Mesenchymal stem cell (in vitro differentiated cells and primary cell): Measurements from ENCODE around the gene KDM5B.

Experiments
- DNase-seq: peaks from one replicate; pipeline ENCODE4 v3.0.0-alpha.2; 2013
- H2AFZ ChIP-seq: one replicate; pipeline ENCODE4 v1.6.1; 2013; ENCODE audit warnings: low read depth, mild to moderate bottlenecking, control low read depth, inconsistent platforms, low read length, moderate library complexity
- H2AK5ac ChIP-seq: 2 replicates; pipeline ENCODE4 v1.6.1; 2013; ENCODE audit warnings: low read length, moderate library complexity, mild to moderate bottlenecking, inconsistent platforms; ENCODE audit not compliant: severe bottlenecking
- H2BK120ac ChIP-seq: one replicate; pipeline ENCODE4 v1.6.1; 2013; ENCODE audit warnings: low read depth, mild to moderate bottlenecking, inconsistent platforms, low read length, moderate library complexity
- H2BK12ac ChIP-seq, 2 experiments: one replicate each; pipeline ENCODE4 v1.6.1; 2013; ENCODE audit warnings: inconsistent platforms in 2 of 2, low read length in 2 of 2, mild to moderate bottlenecking in 2 of 2, moderate library complexity in 2 of 2, control low read depth in 1 of 2
- H2BK15ac ChIP-seq: one replicate; pipeline ENCODE4 v1.6.1; 2013; ENCODE audit warnings: mild to moderate bottlenecking, low read depth, inconsistent platforms; ENCODE audit not compliant: poor library complexity, severe bottlenecking
- H2BK5ac ChIP-seq: 2 replicates; pipeline ENCODE4 v1.6.1; 2013; ENCODE audit warnings: low read depth, mild to moderate bottlenecking, low read length, control low read depth, inconsistent platforms; ENCODE audit not compliant: poor library complexity, severe bottlenecking
- H3K14ac ChIP-seq, 2 experiments: one replicate each; pipeline ENCODE4 v1.6.1; 2013; ENCODE audit warnings: inconsistent platforms in 2 of 2, low read length in 2 of 2, control low read depth in 1 of 2, mild to moderate bottlenecking in 1 of 2, moderate library complexity in 1 of 2
- H3K18ac ChIP-seq, 2 experiments: one replicate each; pipeline ENCODE4 v1.6.1; 2013; ENCODE audit warnings: inconsistent platforms in 2 of 2, low read length in 2 of 2, control low read depth in 1 of 2, low read depth in 1 of 2, mild to moderate bottlenecking in 1 of 2
- H3K23ac ChIP-seq, 2 experiments: one replicate each; pipeline ENCODE4 v1.6.1; 2013; ENCODE audit warnings: inconsistent platforms in 2 of 2, low read length in 2 of 2, mild to moderate bottlenecking in 2 of 2, moderate library complexity in 2 of 2, control low read depth in 1 of 2
- H3K27ac ChIP-seq: 2 replicates; pipeline ENCODE4 v1.5.1; 2013; ENCODE audit warnings: mild to moderate bottlenecking, moderate library complexity, low read length, control low read depth, inconsistent platforms; ENCODE audit not compliant: poor library complexity, severe bottlenecking
- H3K27me3 ChIP-seq, 2 experiments: 2 replicates each; pipeline versions ENCODE4 v1.6.1 to v1.7.0; 2013; ENCODE audit warnings: low read length in 2 of 2, mild to moderate bottlenecking in 2 of 2, moderate library complexity in 2 of 2, control low read depth in 1 of 2, inconsistent platforms in 1 of 2; ENCODE audit not compliant: control insufficient read depth in 1 of 2, insufficient read depth in 1 of 2
- H3K36me3 ChIP-seq, 2 experiments: 2 replicates each; pipeline versions ENCODE4 v1.6.1 to v1.7.0; 2013; ENCODE audit warnings: low read length in 2 of 2, control low read depth in 1 of 2, inconsistent platforms in 1 of 2, low read depth in 1 of 2, mild to moderate bottlenecking in 1 of 2; ENCODE audit not compliant: insufficient read depth in 2 of 2, control insufficient read depth in 1 of 2
- H3K4ac ChIP-seq, 2 experiments: one replicate each; pipeline ENCODE4 v1.6.1; 2013; ENCODE audit warnings: inconsistent platforms in 2 of 2, low read length in 2 of 2, mild to moderate bottlenecking in 2 of 2, moderate library complexity in 2 of 2, control low read depth in 1 of 2, low read depth in 1 of 2
- H3K4me1 ChIP-seq: 2 replicates; pipeline ENCODE4 v1.6.1; 2013; ENCODE audit warnings: low read depth, low read length, control low read depth; ENCODE audit not compliant: control insufficient read depth, insufficient read depth
- H3K4me2 ChIP-seq: 2 replicates; pipeline ENCODE4 v1.6.1; 2013; ENCODE audit warnings: low read length, mild to moderate bottlenecking, inconsistent platforms; ENCODE audit not compliant: poor library complexity, severe bottlenecking
- H3K4me3 ChIP-seq, 2 experiments: 2 replicates each; pipeline versions ENCODE4 v1.5.1 to v1.7.0; 2013; ENCODE audit warnings: low read length in 2 of 2, mild to moderate bottlenecking in 2 of 2, control low read depth in 1 of 2, low read depth in 1 of 2; ENCODE audit not compliant: insufficient read depth in 1 of 2
- H3K79me1 ChIP-seq: replicated peaks from 2 replicates; pipeline ENCODE4 v1.6.1; 2013; ENCODE audit warnings: mild to moderate bottlenecking, control low read depth, low read length, inconsistent platforms; ENCODE audit not compliant: poor library complexity, severe bottlenecking
- H3K9ac ChIP-seq: 2 replicates; pipeline ENCODE4 v1.7.0; 2013; ENCODE audit warnings: mild to moderate bottlenecking, low read length, moderate library complexity
- H3K9me3 ChIP-seq: 2 replicates; pipeline ENCODE4 v1.7.0; 2013; ENCODE audit warnings: mild to moderate bottlenecking, low read length; ENCODE audit not compliant: control insufficient read depth
- H4K8ac ChIP-seq: one replicate; pipeline ENCODE4 v1.6.1; 2013; ENCODE audit warnings: inconsistent platforms, mild to moderate bottlenecking, low read length, moderate library complexity
- H4K91ac ChIP-seq: one replicate; pipeline ENCODE4 v1.6.1; 2013; ENCODE audit warnings: mild to moderate bottlenecking, low read length, inconsistent platforms
- WGBS: methylation state at CpG from one replicate; pipeline ENCODE4 v1.1.7; 2013; ENCODE audit warnings: mixed read lengths; 5-methylcytosine and 5-hydroxymethylcytosine counted together

Gene KDM5B

DNA sequence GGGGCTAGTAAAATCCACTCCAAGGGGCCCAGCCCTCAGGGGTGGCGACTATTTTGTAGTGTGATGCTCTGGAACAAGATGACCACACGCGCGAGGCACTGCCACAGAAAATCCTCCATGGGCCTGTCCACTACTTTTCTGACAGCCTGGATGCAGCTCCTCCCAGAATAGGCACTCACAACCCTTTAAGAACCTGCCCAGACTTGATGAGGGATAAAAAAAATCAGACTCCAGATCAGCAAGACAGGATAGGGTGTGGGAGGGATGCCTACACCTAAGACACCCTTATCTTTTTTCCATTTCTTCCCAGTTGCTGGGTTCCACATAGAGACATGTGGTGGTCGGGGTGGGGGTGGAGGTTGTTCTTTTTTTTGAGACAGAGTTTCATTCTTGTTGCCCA is 36.0 kb upstream of the KDM5B start:
- DNase-seq: no peak
- Histone ChIP-seq H4K91ac (no peak overlapping the region), H4K8ac (no peak overlapping the region), H3K4me1 (peaks cover 2% of the 10 kb centered on the region), H3K9me3 (no peaks in the 10 kb centered on the region), H3K9ac (no peak overlapping the region), H3K27ac (no peak overlapping the region), H3K36me3 (no peaks in the 10 kb centered on the region), H3K27me3 (peaks cover 0 to 42% of the 10 kb centered on the region in 2 experiments), H2BK15ac (no peak overlapping the region), H3K4ac (no peak overlapping the region), H3K18ac (no peak overlapping the region), H3K23ac (no peak overlapping the region), H3K14ac (no peak overlapping the region), H3K4me3 (no peak overlapping the region), H2AFZ (no peak overlapping the region), H2BK5ac (no peak overlapping the region), H3K79me1 (no peaks in the 10 kb centered on the region), H3K4me2 (no peak overlapping the region), H2BK12ac (no peak overlapping the region), H2BK120ac (no peak overlapping the region), H2AK5ac (no peak overlapping the region)
- 92% methylated on average over 5 of the region's 5 CpGs for WGBS

- Histone ChIP-seq H3K9me3 (no peaks in the 10 kb centered on the region), H2BK15ac (no peak overlapping the region), H4K91ac (no peak overlapping the region), H3K27me3 (peaks cover 0 to 34% of the 10 kb centered on the region in 2 experiments), H3K9ac (no peak overlapping the region), H2AFZ (no peak overlapping the region), H3K4ac (no peak overlapping the region), H3K36me3 (no peaks in the 10 kb centered on the region), H3K27ac (no peak overlapping the region), H3K18ac (no peak overlapping the region), H2BK120ac (no peak overlapping the region), H4K8ac (no peak overlapping the region), H2BK12ac (no peak overlapping the region), H3K23ac (no peak overlapping the region), H3K14ac (no peak overlapping the region), H2BK5ac (no peak overlapping the region), H3K4me2 (no peak overlapping the region), H3K4me1 (peaks cover 2% of the 10 kb centered on the region), H3K4me3 (no peak overlapping the region), H2AK5ac (no peak overlapping the region), H3K79me1 (no peaks in the 10 kb centered on the region)
- DNase-seq: no peak
- 89% methylated on average over 11 of the region's 11 CpGs for WGBS
These were observed 34.9 kb upstream of the KDM5B start for GRCh38 chr1:202843081-202843480.

GRCh38 chr1:202837746-202838262 is 29.6 kb upstream of the KDM5B start:
- H3K79me1 ChIP-seq: no peaks in the 10 kb centered on the region
- H3K14ac ChIP-seq: no peak overlapping the region
- no peak overlapping the region for H3K23ac ChIP-seq
- H2BK15ac ChIP-seq: no peak overlapping the region
- DNase-seq: no peak
- H3K4me2 ChIP-seq: no peak overlapping the region
- H3K4ac ChIP-seq: no peak overlapping the region
- no peak overlapping the region for H2BK5ac ChIP-seq
- no peak overlapping the region for H3K27ac ChIP-seq
- H3K36me3 ChIP-seq: no peaks in the 10 kb centered on the region
- H3K4me3 ChIP-seq: no peak overlapping the region
- H2AFZ ChIP-seq: no peak overlapping the region
- H4K91ac ChIP-seq: no peak overlapping the region
- H2BK120ac ChIP-seq: no peak overlapping the region
- H3K9ac ChIP-seq: no peak overlapping the region
- WGBS: 94% methylated on average over 4 of the region's 5 CpGs
- no peak overlapping the region for H4K8ac ChIP-seq
- H3K4me1 ChIP-seq: no peaks in the 10 kb centered on the region
- H2AK5ac ChIP-seq: no peak overlapping the region
- no peaks in the 10 kb centered on the region for H3K9me3 ChIP-seq
- no peak overlapping the region for H2BK12ac ChIP-seq
- H3K18ac ChIP-seq: no peak overlapping the region
- H3K27me3 ChIP-seq: peaks cover 28 to 51% of the 10 kb centered on the region in 2 experiments

- Histone ChIP-seq H2AK5ac (no peak overlapping the region), H3K4me1 (no peaks in the 10 kb centered on the region), H4K91ac (no peak overlapping the region), H2BK15ac (no peak overlapping the region), H3K14ac (no peak overlapping the region), H3K9ac (no peak overlapping the region), H3K4me2 (no peak overlapping the region), H3K23ac (peak overlapping the region in 1 of 2 experiments; percentile 42), H2BK5ac (no peak overlapping the region), H3K79me1 (no peaks in the 10 kb centered on the region), H3K27me3 (peaks cover 28 to 44% of the 10 kb centered on the region in 2 experiments), H3K18ac (no peak overlapping the region), H2BK120ac (no peak overlapping the region), H4K8ac (no peak overlapping the region), H3K4ac (no peak overlapping the region), H3K36me3 (no peaks in the 10 kb centered on the region), H2BK12ac (no peak overlapping the region), H2AFZ (no peak overlapping the region), H3K4me3 (no peak overlapping the region), H3K9me3 (no peaks in the 10 kb centered on the region), H3K27ac (no peak overlapping the region)
- no peak for DNase-seq
- WGBS: 89% methylated on average over 4 of the region's 5 CpGs
These were observed 28.6 kb upstream of the KDM5B start for GRCh38 chr1:202836623-202837403.
